ENCODE measurements around the gene DUOX2. TPM values are rescaled to one million over a fixed set of nuclear protein-coding genes. Genes with fewer than 3 reads are reported as not detected.
"Not testable (repeated sequence)": the region's sequence is repeated elsewhere in the genome, so short reads cannot be mapped to it uniquely, and the experiment has no call there.

DUOX2 gene
- total and polyA plus RNA-seq, 2 donors (not counting 1 experiment from before 2014, with no cell fraction given): 0.32 TPM; not detected in 1

DNA sequence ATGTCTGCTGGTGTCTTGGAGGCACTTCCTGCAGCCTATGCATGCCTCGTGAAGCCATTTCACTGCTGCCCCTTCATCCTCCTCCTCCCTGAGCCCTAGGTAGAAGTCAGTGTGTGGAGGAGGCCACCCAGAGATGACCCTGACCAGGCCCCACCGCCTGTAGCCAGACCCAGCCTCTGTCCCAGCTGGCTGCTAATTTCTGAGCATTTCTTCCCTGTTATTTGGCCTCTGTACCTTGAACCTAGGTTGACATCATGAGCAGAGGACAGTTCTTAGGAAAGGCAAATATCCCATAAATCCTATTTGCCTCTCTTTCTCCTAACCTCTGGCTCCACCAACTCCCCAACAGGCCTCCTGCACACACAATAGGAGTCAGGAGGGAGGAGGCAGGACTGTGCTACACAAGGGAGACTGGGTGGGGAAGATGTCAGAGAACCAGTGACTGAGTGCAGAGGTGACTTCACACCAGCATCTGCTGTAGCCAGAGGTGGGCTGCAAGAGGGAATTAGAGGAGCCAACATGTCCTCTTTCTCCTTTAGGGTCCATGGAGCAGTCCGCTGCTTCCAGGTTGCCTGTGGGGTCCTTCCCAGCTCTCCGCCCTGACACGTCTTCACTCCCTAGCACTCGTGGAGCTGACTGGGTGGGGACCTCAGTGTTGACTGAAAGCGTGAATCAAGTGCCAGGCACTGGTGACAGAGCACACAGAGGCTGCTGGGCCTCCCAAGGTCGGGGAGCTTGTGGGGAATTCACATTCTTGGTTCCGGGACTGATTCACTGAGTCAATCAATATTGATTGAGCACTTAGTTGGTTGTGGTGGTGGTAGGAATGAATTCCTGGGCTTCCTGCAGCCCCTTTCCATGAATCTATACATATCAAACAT is 38.3 kb downstream of the DUOX2 start:
- H3K4me3 Mint-ChIP-seq; H3K4me1 Mint-ChIP-seq; H3K4me3 ChIP-seq (ENCODE audit: control extremely low read depth in 1 of 5, extremely low read depth in 1 of 5, insufficient read depth in 1 of 5, low read depth in 2 of 5, low read length in 4 of 5); intact Hi-C loops (cut with micrococcal nuclease); H3K27ac ChIP-seq (ENCODE audit: low read length in 2 of 2); CTCF ChIA-PET; H2AFZ ChIP-seq (ENCODE audit: insufficient read depth, low read depth, low read length, poor library complexity, severe bottlenecking); H3K4me2 ChIP-seq (replicated peaks; ENCODE audit: low read depth, low read length, poor library complexity, severe bottlenecking); H3K9me3 ChIP-seq (ENCODE audit: control extremely low read depth in 1 of 3, control insufficient read depth in 2 of 3, insufficient read depth in 1 of 3, low read length in 2 of 3); H3K9me3 Mint-ChIP-seq (ENCODE audit: insufficient read depth); H3K27me3 Mint-ChIP-seq; POLR2A ChIA-PET; H4K20me1 ChIP-seq (ENCODE audit: control insufficient read depth, insufficient read depth, low read length, poor library complexity, severe bottlenecking); H3K36me3 ChIP-seq (replicated peaks in 1 of 2; ENCODE audit: control extremely low read depth in 1 of 2, control insufficient read depth in 1 of 2, extremely low read depth in 1 of 2, insufficient read depth in 2 of 2, low read length in 1 of 2); H3K79me2 ChIP-seq (ENCODE audit: control insufficient read depth, insufficient read depth, low read length); H3K27ac Mint-ChIP-seq; H3K4me1 ChIP-seq (ENCODE audit: control insufficient read depth in 2 of 2, insufficient read depth in 2 of 2, low read length in 2 of 2); DNase-seq; ATAC-seq (ENCODE audit: low read depth); H3K9ac ChIP-seq (ENCODE audit: low read length); H3K27me3 ChIP-seq (replicated peaks in 1 of 4; ENCODE audit: control extremely low read depth in 1 of 4, control insufficient read depth in 3 of 4, insufficient read depth in 4 of 4, low read length in 3 of 4): not testable (repeated sequence)
- no CpG with 5 or more reads among the region's 9 CpGs for WGBS (ENCODE audit: insufficient coverage)

DNA sequence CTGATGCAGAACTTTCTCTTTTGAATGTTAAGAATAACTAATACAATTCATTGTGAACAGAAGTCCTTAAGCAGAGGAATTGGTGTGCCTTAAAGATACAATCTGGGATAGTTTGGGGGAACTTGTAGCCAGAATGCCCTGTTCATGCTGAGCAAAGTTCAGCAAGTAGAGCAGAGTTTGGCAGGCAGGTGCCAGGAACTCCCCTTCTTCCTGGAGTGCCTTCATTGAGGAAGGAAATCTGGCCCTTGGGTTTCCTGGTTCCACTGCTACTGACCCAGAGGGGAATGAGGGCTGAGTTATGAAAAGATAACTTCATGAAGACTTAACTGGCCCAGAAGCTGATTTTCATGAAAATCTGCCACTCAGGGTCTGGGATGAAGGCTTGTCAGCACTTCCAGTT is 40.4 kb downstream of the DUOX2 start:
- H2AFZ ChIP-seq (ENCODE audit: insufficient read depth, low read depth, low read length, poor library complexity, severe bottlenecking); H3K4me3 Mint-ChIP-seq; DNase-seq; H3K4me2 ChIP-seq (replicated peaks; ENCODE audit: low read depth, low read length, poor library complexity, severe bottlenecking); intact Hi-C loops (cut with micrococcal nuclease); H3K9me3 Mint-ChIP-seq (ENCODE audit: insufficient read depth); H3K9me3 ChIP-seq (ENCODE audit: control extremely low read depth in 1 of 3, control insufficient read depth in 2 of 3, insufficient read depth in 1 of 3, low read length in 2 of 3); H4K20me1 ChIP-seq (ENCODE audit: control insufficient read depth, insufficient read depth, low read length, poor library complexity, severe bottlenecking); H3K27me3 Mint-ChIP-seq; ATAC-seq (ENCODE audit: low read depth); H3K27ac Mint-ChIP-seq; POLR2A ChIA-PET; CTCF ChIA-PET; H3K79me2 ChIP-seq (ENCODE audit: control insufficient read depth, insufficient read depth, low read length); H3K27ac ChIP-seq (ENCODE audit: low read length in 2 of 2); H3K9ac ChIP-seq (ENCODE audit: low read length); H3K27me3 ChIP-seq (replicated peaks in 1 of 4; ENCODE audit: control extremely low read depth in 1 of 4, control insufficient read depth in 3 of 4, insufficient read depth in 4 of 4, low read length in 3 of 4); H3K4me1 Mint-ChIP-seq; H3K4me3 ChIP-seq (ENCODE audit: control extremely low read depth in 1 of 5, extremely low read depth in 1 of 5, insufficient read depth in 1 of 5, low read depth in 2 of 5, low read length in 4 of 5); H3K36me3 ChIP-seq (replicated peaks in 1 of 2; ENCODE audit: control extremely low read depth in 1 of 2, control insufficient read depth in 1 of 2, extremely low read depth in 1 of 2, insufficient read depth in 2 of 2, low read length in 1 of 2); H3K4me1 ChIP-seq (ENCODE audit: control insufficient read depth in 2 of 2, insufficient read depth in 2 of 2, low read length in 2 of 2): not testable (repeated sequence)

DNA sequence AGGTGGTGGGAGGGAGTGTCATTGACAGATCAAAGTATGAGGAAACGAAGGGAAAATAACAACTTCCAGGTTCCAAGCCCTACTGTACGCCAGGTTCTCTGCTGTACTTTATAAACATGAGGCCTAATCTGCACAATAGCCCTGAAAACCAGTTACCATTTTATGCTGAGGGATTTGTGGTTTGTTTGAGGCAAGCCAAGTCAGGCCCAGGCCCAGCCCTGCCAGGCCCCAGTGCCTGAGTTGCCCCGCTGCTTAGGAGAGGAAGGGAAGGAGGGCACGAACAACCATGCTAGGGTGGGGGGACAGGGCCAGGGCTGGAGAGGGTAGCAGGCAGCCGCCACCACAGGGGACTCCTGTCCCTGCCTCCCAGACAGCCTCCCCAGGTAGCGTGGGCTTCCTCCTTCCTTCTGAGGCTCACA is 44.0 kb downstream of the DUOX2 start:
- H3K9me3 ChIP-seq (ENCODE audit: control extremely low read depth in 1 of 3, control insufficient read depth in 2 of 3, insufficient read depth in 1 of 3, low read length in 2 of 3); H3K4me3 Mint-ChIP-seq; POLR2A ChIA-PET; H3K4me3 ChIP-seq (ENCODE audit: control extremely low read depth in 1 of 5, extremely low read depth in 1 of 5, insufficient read depth in 1 of 5, low read depth in 2 of 5, low read length in 4 of 5); H3K27ac ChIP-seq (ENCODE audit: low read length in 2 of 2); CTCF ChIA-PET; H3K79me2 ChIP-seq (ENCODE audit: control insufficient read depth, insufficient read depth, low read length); H3K27me3 Mint-ChIP-seq; H3K27me3 ChIP-seq (replicated peaks in 1 of 4; ENCODE audit: control extremely low read depth in 1 of 4, control insufficient read depth in 3 of 4, insufficient read depth in 4 of 4, low read length in 3 of 4); H3K4me2 ChIP-seq (replicated peaks; ENCODE audit: low read depth, low read length, poor library complexity, severe bottlenecking); H3K36me3 ChIP-seq (replicated peaks in 1 of 2; ENCODE audit: control extremely low read depth in 1 of 2, control insufficient read depth in 1 of 2, extremely low read depth in 1 of 2, insufficient read depth in 2 of 2, low read length in 1 of 2); intact Hi-C loops (cut with micrococcal nuclease); ATAC-seq (ENCODE audit: low read depth); DNase-seq; H3K9ac ChIP-seq (ENCODE audit: low read length); H4K20me1 ChIP-seq (ENCODE audit: control insufficient read depth, insufficient read depth, low read length, poor library complexity, severe bottlenecking); H3K4me1 ChIP-seq (ENCODE audit: control insufficient read depth in 2 of 2, insufficient read depth in 2 of 2, low read length in 2 of 2); H3K27ac Mint-ChIP-seq; H3K9me3 Mint-ChIP-seq (ENCODE audit: insufficient read depth); H3K4me1 Mint-ChIP-seq; H2AFZ ChIP-seq (ENCODE audit: insufficient read depth, low read depth, low read length, poor library complexity, severe bottlenecking): not testable (repeated sequence)
- no CpG with 5 or more reads among the region's 6 CpGs for WGBS (ENCODE audit: insufficient coverage)

Measured in B cell (primary cell).